ENCODE results near the gene ANXA6.

ANXA6 gene

DNA sequence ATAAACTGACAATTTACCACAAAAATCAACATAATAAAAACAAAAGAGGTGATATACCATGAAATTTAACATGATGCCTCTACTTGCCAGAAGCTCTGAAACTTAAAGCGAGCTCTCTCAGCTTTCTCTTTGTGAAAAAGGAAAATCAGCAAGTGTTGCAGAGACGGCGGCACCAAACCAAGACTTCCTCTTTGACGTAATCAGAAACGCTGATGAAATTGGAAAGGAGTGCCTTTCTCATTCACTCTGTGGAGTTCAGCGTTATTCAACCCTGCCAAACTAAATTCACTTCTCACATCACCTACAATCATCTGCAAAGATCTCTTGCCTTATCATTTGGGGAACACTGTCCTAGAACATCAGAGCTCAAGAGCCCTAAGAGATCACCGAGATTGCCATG, 32.2 kb downstream of the ANXA6 start:
- DNase-seq: peak in 1 of 2 donors; percentile 39

- peak in 1 of 2 donors; percentile 86 for DNase-seq
Observed at GRCh38 chr5:151123897-151124751, 33.5 kb downstream of the ANXA6 start.

DNA sequence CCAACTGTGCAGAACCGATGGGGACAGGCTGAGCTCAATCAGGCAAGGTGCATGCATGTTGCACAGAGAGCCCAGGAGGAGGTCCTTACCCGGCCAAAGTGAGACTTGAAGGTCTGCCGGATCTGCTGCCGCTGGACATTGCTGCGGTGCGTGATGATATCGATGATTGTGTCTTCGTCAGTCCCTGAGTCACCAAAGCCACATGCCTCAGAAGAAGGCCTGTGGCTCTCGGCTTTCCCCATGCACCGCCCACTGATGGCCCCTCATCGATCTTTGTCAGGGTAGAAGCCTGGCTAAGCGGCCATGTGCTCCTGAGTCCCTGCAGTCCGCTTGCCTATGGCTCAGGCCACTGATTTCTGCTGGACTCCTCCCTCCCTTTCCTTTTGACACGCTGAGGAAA, 34.8 kb downstream of the ANXA6 start:
- DNase-seq: no peak

GRCh38 chr5:151121665-151122064, 35.9 kb downstream of the ANXA6 start:
- DNase-seq: no peak

DNA sequence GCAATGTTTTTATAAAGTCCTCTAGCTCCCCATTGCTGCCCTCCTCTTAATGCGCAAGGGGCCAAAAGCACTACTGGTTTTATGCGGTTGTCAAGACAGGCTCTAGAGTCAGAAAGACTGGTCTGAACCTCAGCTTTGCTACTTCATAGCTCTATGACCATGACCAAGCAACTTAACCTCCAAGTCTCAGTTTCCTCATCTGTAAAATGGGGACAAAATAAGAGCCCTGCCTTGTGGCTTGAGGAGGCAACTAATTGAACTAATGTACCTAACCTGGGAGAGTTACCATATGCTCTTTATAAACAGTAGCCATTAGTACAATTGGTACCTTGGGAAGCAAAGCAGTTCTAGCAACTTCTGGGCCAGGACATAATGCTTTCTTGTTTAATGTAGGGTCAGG, 36.5 kb downstream of the ANXA6 start:
- no peak for DNase-seq

DNA sequence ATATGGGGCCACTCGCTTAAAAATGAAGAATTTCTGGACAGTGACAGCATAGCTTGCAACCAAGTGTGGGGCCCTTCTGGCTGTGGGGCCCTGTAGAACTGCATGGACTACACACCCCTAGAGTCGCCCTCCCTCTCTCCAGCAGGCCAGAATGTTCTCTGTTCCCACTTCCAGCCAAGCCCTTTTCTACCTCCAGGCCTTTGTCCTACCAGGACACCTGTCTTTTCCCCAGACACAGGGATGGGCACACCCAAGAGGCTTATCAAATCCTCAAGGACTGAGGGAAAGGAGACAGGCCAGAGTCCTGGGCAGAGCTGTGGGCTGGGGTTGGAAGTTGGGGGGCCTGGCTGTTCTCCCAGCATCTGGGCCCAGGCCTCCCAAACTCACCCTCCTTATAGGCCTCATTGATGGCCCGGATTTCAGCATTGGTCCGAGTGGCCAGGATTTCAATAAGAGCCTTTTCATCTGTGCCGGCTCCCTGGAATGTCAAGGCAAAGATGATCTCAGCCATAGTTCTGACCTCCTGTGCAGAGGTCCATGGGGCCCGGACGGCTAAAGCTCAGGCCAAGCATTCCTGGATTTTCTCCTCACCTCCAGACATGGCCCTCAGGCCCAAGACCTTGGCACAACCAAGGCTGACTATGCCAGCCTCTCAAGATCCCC, 38.5 kb downstream of the ANXA6 start:
- no peak for DNase-seq

- peak; percentile 72 to 74 for DNase-seq
Observed at GRCh38 chr5:151115272-151115905, 42.2 kb downstream of the ANXA6 start.

GRCh38 chr5:151113651-151114050, 43.9 kb downstream of the ANXA6 start:
- no peak for DNase-seq

DNA sequence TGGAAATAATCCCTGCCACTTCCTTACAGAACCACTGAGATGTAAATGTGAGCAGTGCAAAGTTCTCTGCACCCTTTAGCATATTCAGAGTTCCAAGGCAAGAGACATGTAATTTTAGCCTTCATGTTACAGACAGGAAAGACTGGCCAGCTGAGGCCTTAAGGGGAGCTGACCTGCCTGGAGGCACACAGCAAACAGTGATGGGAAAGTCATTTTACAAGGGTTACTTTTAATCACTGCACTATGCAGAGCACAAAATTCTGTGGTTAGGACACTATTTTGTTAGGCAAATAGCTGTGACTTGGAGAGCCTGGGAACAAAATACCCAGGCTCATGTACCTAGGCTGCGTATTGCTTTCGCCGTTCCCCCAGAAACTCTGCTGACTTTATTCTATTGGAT, 46.6 kb downstream of the ANXA6 start:
- no peak for DNase-seq

DNA sequence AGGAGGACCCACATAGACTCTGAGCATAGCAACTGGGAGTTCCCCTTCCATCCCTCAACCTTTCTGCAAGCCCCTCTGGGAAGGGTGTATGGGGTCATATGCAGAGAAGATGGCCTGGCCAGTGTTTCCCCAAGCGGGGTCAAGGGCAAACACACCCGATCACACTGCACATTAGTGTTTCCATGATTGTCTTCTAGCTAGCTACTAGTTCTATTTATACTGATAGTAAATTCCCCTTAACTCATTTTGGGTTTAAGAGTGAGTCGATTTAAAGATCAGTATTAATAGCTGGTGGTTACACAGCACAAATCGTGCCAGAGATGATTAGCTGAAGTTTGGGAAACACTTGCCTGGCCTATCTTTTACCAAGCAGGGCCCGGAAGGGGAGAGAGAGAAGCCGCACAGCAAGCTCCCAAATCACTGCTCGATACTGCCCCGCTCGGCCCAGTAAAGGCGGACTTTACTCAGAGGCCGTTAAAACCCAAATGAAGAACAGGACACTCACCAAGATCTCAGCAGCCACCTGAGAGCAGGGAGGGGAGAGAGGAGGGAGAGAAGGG, 47.4 kb downstream of the ANXA6 start:
- DNase-seq: no peak

- DNase-seq: no peak
Observed at GRCh38 chr5:151108566-151108965, 49.0 kb downstream of the ANXA6 start.

DNA sequence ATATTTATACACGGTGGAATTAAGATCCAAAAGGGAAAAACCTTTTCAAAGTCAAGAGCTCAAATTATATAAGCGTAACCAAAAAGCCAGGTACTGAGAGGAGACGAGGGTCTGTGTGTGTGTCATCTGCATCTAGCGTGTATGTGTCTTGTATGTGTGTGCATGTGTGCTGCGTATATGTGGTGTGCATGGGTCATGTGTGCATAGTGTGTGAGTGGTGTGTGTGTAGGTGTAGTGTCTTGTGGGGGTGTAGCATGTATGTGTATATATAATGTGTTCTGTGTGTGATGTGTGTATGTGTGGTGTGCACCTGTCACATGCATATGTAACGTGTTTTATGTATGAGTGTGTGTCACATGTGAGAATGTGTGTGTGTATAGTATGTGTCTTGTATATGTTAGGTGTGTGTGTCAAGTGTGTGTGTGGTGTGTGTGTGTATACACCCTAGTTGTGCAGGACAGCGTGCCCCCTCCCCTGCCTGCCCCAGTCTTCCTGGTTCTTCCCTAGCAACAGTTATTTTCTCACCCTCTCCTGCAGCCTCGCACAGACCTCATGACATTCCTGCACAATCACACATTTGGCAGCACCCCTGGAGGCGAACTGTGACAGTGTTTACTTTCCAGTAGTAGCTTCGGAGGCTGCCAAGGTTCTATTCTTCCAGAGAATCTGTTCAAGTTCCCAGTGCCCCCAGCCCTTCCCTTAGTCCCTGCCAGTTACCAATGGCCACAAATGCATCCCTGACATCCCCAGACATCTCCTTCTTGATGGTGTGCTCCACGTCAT, 49.6 kb downstream of the ANXA6 start:
- DNase-seq: no peak

GRCh38 chr5:151107084-151107483, 50.5 kb downstream of the ANXA6 start:
- DNase-seq: no peak

DNA sequence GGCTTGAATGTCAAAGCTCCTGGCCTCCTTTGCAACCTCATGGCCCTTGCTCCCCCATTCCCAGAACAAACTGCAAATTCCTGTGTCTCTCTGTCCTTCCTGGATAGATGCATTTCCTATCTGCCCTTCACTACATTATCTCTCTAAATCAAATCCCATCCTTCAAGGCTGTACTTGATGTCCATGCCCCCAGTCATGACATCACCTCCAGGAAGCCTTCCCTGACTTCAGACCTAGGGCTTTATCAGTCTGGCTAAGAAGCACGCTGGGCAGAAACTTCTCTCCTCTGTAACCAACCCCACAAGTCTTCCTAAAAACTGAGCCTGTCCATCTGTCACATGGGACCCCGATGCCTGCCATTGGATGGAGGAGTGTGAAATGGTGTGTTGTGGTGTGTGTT, 51.1 kb downstream of the ANXA6 start:
- no peak for DNase-seq

GRCh38 chr5:151106043-151106442, 51.5 kb downstream of the ANXA6 start:
- DNase-seq: no peak

- DNase-seq: no peak
Observed at GRCh38 chr5:151105561-151105960, 52.0 kb downstream of the ANXA6 start.

- DNase-seq: no peak
Observed at GRCh38 chr5:151104795-151105194, 52.8 kb downstream of the ANXA6 start.

DNA sequence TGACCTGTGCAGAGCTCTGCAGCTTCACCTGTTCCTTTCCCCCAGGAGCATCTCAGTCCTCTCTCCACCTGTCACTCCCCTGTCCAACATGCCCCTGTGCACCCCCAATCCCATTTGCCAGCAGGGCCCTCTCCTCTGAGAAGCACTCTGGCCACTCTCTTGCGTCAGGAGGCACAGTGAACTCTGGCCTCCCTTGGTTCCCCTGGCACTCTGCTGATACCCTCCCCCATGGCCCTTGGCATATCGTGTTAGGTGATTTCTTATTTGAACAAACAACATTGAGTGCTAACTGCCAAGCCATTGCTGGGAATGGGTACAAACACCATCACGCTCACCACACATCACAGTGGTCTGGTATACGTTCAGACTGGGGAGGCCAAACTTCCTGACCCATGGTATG, 55.8 kb downstream of the ANXA6 start:
- no peak for DNase-seq

DNA sequence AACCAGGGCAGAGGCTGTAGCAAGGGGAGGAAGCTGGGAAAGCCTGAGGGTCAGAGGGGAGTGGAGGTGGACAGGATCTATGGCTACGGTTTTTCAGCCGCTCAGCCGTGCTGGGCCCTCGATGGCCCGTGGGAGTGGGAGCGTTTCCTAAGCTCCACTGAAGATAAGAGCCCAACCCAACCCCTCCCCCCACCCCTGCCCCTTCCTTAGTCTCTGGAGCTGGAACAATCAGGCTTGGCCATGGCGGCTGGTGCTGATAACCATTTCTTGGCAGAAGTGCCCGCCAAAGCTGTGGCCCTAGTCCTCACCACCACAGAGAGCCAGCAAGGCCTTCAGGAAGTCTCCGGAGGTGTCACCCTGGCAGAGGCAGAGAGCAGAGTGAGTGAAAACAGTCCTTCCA, 56.4 kb downstream of the ANXA6 start:
- DNase-seq: no peak

GRCh38 chr5:151100681-151101080, 56.9 kb downstream of the ANXA6 start:
- no peak for DNase-seq

GRCh38 chr5:151098768-151099121, 58.8 kb downstream of the ANXA6 start:
- no peak for DNase-seq

- peak in 1 of 2 donors; percentile 23 for DNase-seq
Observed at GRCh38 chr5:151097820-151098767, 59.5 kb downstream of the ANXA6 start.
